ENCODE measurements around the gene HOXA10.

The HOXA10 gene

GRCh38 chr7:27154901-27155815 is 19.0 kb downstream of the HOXA10 start:
- Histone ChIP-seq H3K36me3 (ENCODE audit: insufficient read depth, low read length) (no peaks in the 10 kb centered on the region), H3K9ac (ENCODE audit: low read depth, low read length) (no peak overlapping the region), H3K27me3 (ENCODE audit: insufficient read depth, low read length) (peaks cover 100% of the 10 kb centered on the region), H3K9me3 (ENCODE audit: insufficient read depth, low read depth, low read length) (peaks cover 3% of the 10 kb centered on the region; the same call in 1 of the 2 replicates), H3K4me3 (ENCODE audit: low read length) (no peak overlapping the region), H3K4me1 (ENCODE audit: insufficient read depth, low read length) (no peaks in the 10 kb centered on the region; the same call in 1 of the 2 replicates), H3K27ac (ENCODE audit: low read depth, low read length) (no peak overlapping the region)
- 8% methylated on average over 45 of the region's 48 CpGs for WGBS

GRCh38 chr7:27154369-27154768 is 19.8 kb downstream of the HOXA10 start:
- 38% methylated on average over 10 of the region's 10 CpGs for WGBS
- Histone ChIP-seq H3K27ac (ENCODE audit: low read depth, low read length) (no peak overlapping the region), H3K9ac (ENCODE audit: low read depth, low read length) (no peak overlapping the region), H3K4me1 (ENCODE audit: insufficient read depth, low read length) (no peaks in the 10 kb centered on the region; the same call in 1 of the 2 replicates), H3K9me3 (ENCODE audit: insufficient read depth, low read depth, low read length) (peaks cover 3% of the 10 kb centered on the region; the same call in 1 of the 2 replicates), H3K27me3 (ENCODE audit: insufficient read depth, low read length) (peaks cover 100% of the 10 kb centered on the region), H3K36me3 (ENCODE audit: insufficient read depth, low read length) (no peaks in the 10 kb centered on the region), H3K4me3 (ENCODE audit: low read length) (no peak overlapping the region)

- Histone ChIP-seq H3K4me3 (ENCODE audit: low read length) (no peak overlapping the region), H3K9ac (ENCODE audit: low read depth, low read length) (no peak overlapping the region), H3K36me3 (ENCODE audit: insufficient read depth, low read length) (no peaks in the 10 kb centered on the region), H3K27me3 (ENCODE audit: insufficient read depth, low read length) (peaks cover 100% of the 10 kb centered on the region), H3K9me3 (ENCODE audit: insufficient read depth, low read depth, low read length) (peaks cover 3% of the 10 kb centered on the region; the same call in 1 of the 2 replicates), H3K27ac (ENCODE audit: low read depth, low read length) (no peak overlapping the region), H3K4me1 (ENCODE audit: insufficient read depth, low read length) (no peaks in the 10 kb centered on the region; the same call in 1 of the 2 replicates)
- WGBS, result 34% methylated on average over 3 of the region's 3 CpGs
Measured at GRCh38 chr7:27153526-27153925, 20.6 kb downstream of the HOXA10 start.

- Histone ChIP-seq H3K9ac (ENCODE audit: low read depth, low read length) (no peak overlapping the region), H3K9me3 (ENCODE audit: insufficient read depth, low read depth, low read length) (peaks cover 3% of the 10 kb centered on the region; the same call in 1 of the 2 replicates), H3K36me3 (ENCODE audit: insufficient read depth, low read length) (no peaks in the 10 kb centered on the region), H3K27me3 (ENCODE audit: insufficient read depth, low read length) (peaks cover 100% of the 10 kb centered on the region), H3K27ac (ENCODE audit: low read depth, low read length) (no peak overlapping the region), H3K4me1 (ENCODE audit: insufficient read depth, low read length) (no peaks in the 10 kb centered on the region; the same call in 1 of the 2 replicates), H3K4me3 (ENCODE audit: low read length) (no peak overlapping the region)
- 16% methylated on average over 21 of the region's 22 CpGs for WGBS
Measured at GRCh38 chr7:27152816-27153442, 21.2 kb downstream of the HOXA10 start.

- Histone ChIP-seq H3K27me3 (ENCODE audit: insufficient read depth, low read length) (peaks cover 100% of the 10 kb centered on the region), H3K4me1 (ENCODE audit: insufficient read depth, low read length) (no peaks in the 10 kb centered on the region; the same call in 1 of the 2 replicates), H3K36me3 (ENCODE audit: insufficient read depth, low read length) (no peaks in the 10 kb centered on the region), H3K9ac (ENCODE audit: low read depth, low read length) (no peak within 1 kb of the TSS), H3K4me3 (ENCODE audit: low read length) (no peak within 1 kb of the TSS), H3K27ac (ENCODE audit: low read depth, low read length) (no peak within 1 kb of the TSS), H3K9me3 (ENCODE audit: insufficient read depth, low read depth, low read length) (peaks cover 3% of the 10 kb centered on the region; the same call in 1 of the 2 replicates)
- WGBS, result 8% methylated on average over 53 of the region's 53 CpGs
Measured at GRCh38 chr7:27151931-27152815, 21.9 kb downstream of the HOXA10 start, which contains the start of gene HOXA3. TSS of gene HOXA3 (minus strand) at chr7:27152583. CDS start at chr7:27110640, 41,943 bp downstream.

GRCh38 chr7:27151341-27151930 is 22.7 kb downstream of the HOXA10 start:
- no peaks in the 10 kb centered on the region for H3K9me3 ChIP-seq (ENCODE audit: insufficient read depth, low read depth, low read length)
- WGBS, result 6% methylated on average over 27 of the region's 27 CpGs
- no peaks in the 10 kb centered on the region for H3K36me3 ChIP-seq (ENCODE audit: insufficient read depth, low read length)
- H3K27me3 ChIP-seq (ENCODE audit: insufficient read depth, low read length), result peaks cover 100% of the 10 kb centered on the region
- H3K4me3 ChIP-seq (ENCODE audit: low read length), result peak overlapping the region; percentile 34
- H3K4me1 ChIP-seq (ENCODE audit: insufficient read depth, low read length), result no peaks in the 10 kb centered on the region; the same call in 1 of the 2 replicates
- H3K9ac ChIP-seq (ENCODE audit: low read depth, low read length), result no peak overlapping the region
- no peak overlapping the region for H3K27ac ChIP-seq (ENCODE audit: low read depth, low read length)

GRCh38 chr7:27150568-27151340 is 23.4 kb downstream of the HOXA10 start:
- Histone ChIP-seq H3K9ac (ENCODE audit: low read depth, low read length) (no peak overlapping the region), H3K4me1 (ENCODE audit: insufficient read depth, low read length) (no peaks in the 10 kb centered on the region), H3K27ac (ENCODE audit: low read depth, low read length) (no peak overlapping the region), H3K36me3 (ENCODE audit: insufficient read depth, low read length) (no peaks in the 10 kb centered on the region), H3K4me3 (ENCODE audit: low read length) (peak overlapping the region; percentile 34), H3K27me3 (ENCODE audit: insufficient read depth, low read length) (peaks cover 100% of the 10 kb centered on the region), H3K9me3 (ENCODE audit: insufficient read depth, low read depth, low read length) (no peaks in the 10 kb centered on the region)
- WGBS, result 3% methylated on average over 58 of the region's 58 CpGs

- Histone ChIP-seq H3K4me3 (ENCODE audit: low read length) (peak overlapping the region; percentile 34; the same call in 1 of the 2 replicates), H3K27ac (ENCODE audit: low read depth, low read length) (no peak overlapping the region), H3K4me1 (ENCODE audit: insufficient read depth, low read length) (no peaks in the 10 kb centered on the region)
Measured at GRCh38 chr7:27149842-27150567, 24.1 kb downstream of the HOXA10 start.

GRCh38 chr7:27148756-27149641 is 25.1 kb downstream of the HOXA10 start:
- Histone ChIP-seq H3K4me1 (ENCODE audit: insufficient read depth, low read length) (no peaks in the 10 kb centered on the region), H3K9ac (ENCODE audit: low read depth, low read length) (no peak overlapping the region), H3K27me3 (ENCODE audit: insufficient read depth, low read length) (peaks cover 100% of the 10 kb centered on the region), H3K9me3 (ENCODE audit: insufficient read depth, low read depth, low read length) (no peaks in the 10 kb centered on the region), H3K27ac (ENCODE audit: low read depth, low read length) (no peak overlapping the region), H3K4me3 (ENCODE audit: low read length) (no peak overlapping the region), H3K36me3 (ENCODE audit: insufficient read depth, low read length) (no peaks in the 10 kb centered on the region)
- WGBS, result 38% methylated on average over 30 of the region's 30 CpGs

More at GRCh38 chr7:27149842-27150567, 24.1 kb downstream of the HOXA10 start:
- WGBS, result 39% methylated on average over 11 of the region's 13 CpGs
- no peak overlapping the region for H3K9ac ChIP-seq (ENCODE audit: low read depth, low read length)
- no peaks in the 10 kb centered on the region for H3K36me3 ChIP-seq (ENCODE audit: insufficient read depth, low read length)
- H3K9me3 ChIP-seq (ENCODE audit: insufficient read depth, low read depth, low read length), result no peaks in the 10 kb centered on the region
- peaks cover 100% of the 10 kb centered on the region for H3K27me3 ChIP-seq (ENCODE audit: insufficient read depth, low read length)

Data from HUES64 (cell line).